IMR-90 (cell line): ENCODE data around the gene HTT. TPM values are rescaled to one million over a fixed set of nuclear protein-coding genes. Genes with fewer than 3 reads are reported as not detected.

Source experiments
- ATAC-seq: fragments of 200-7000 bp; cut with Tn5 transposase; 2 replicates; pipeline ENCODE4 v1.9.1; 2020; ENCODE audit warnings: low read depth, mild to moderate bottlenecking, moderate library complexity
- BruUV-seq: library from RNA; stranded (reverse); fragments of 400-500 nt; replicated peaks from 2 replicates; lab custom pipeline; 2021; lab: Mats Ljungman, UMichigan
- CTCF ChIA-PET: fragments of 300-600 bp; formaldehyde crosslinking; extraction: SDS; loops from one replicate; lab custom pipeline; 2021; ENCODE audit warnings: antibody characterized with exemption; lab: Yijun Ruan, JAX
- POLR2A ChIA-PET: fragments of 300-600 bp; sonication (Branson Sonifier 250); formaldehyde crosslinking; loops from one replicate; lab custom pipeline; 2022; ENCODE audit warnings: antibody characterized with exemption; ENCODE audit not compliant: unreplicated experiment; lab: Charles Lee
- DNase-seq: peaks from one replicate; pipeline ENCODE4 v3.0.0; 2013
- H2AFZ ChIP-seq: replicated peaks from 2 replicates; pipeline ENCODE3; 2013; ENCODE audit warnings: low read length, mild to moderate bottlenecking; ENCODE audit not compliant: poor library complexity
- H2AK5ac ChIP-seq: 2 replicates; pipeline ENCODE4 v1.6.1; 2013; ENCODE audit warnings: low read depth, low read length, inconsistent platforms
- H2AK9ac ChIP-seq: replicated peaks from 2 replicates; pipeline ENCODE3; 2013; ENCODE audit warnings: mild to moderate bottlenecking, low read depth, low read length, moderate library complexity; ENCODE audit not compliant: poor library complexity
- H2BK120ac ChIP-seq: 2 replicates; pipeline ENCODE4 v1.6.1; 2013; ENCODE audit warnings: low read depth, low read length, inconsistent platforms
- H2BK15ac ChIP-seq: 3 replicates; pipeline ENCODE4 v1.6.1; 2013; ENCODE audit warnings: low read depth, low read length, inconsistent platforms
- H2BK20ac ChIP-seq: 2 replicates; pipeline ENCODE4 v1.6.1; 2013; ENCODE audit warnings: low read depth, mild to moderate bottlenecking, inconsistent platforms, low read length, moderate library complexity
- H2BK5ac ChIP-seq: 2 replicates; pipeline ENCODE4 v1.6.1; 2013; ENCODE audit warnings: mild to moderate bottlenecking, low read depth, low read length, inconsistent platforms; ENCODE audit not compliant: poor library complexity, severe bottlenecking
- H3K14ac ChIP-seq: replicated peaks from 2 replicates; pipeline ENCODE4 v1.6.1; 2013; ENCODE audit warnings: low read depth, low read length, inconsistent platforms
- H3K18ac ChIP-seq: 2 replicates; pipeline ENCODE4 v1.6.1; 2013; ENCODE audit warnings: low read depth, low read length, control low read depth
- H3K23ac ChIP-seq: 2 replicates; pipeline ENCODE4 v1.6.1; 2013; ENCODE audit warnings: low read depth, low read length, inconsistent platforms
- H3K27ac ChIP-seq: 2 replicates; pipeline ENCODE4 v1.5.1; 2013; ENCODE audit warnings: mild to moderate bottlenecking, control low read depth, low read length; ENCODE audit not compliant: insufficient read depth
- H3K27me3 ChIP-seq: 2 replicates; pipeline ENCODE4 v1.6.1; 2013; ENCODE audit warnings: low read length; ENCODE audit not compliant: control insufficient read depth, insufficient read depth
- H3K36me3 ChIP-seq: 2 replicates; pipeline ENCODE4 v1.6.1; 2013; ENCODE audit warnings: low read length, mixed read lengths; ENCODE audit not compliant: control insufficient read depth, insufficient read depth
- H3K4ac ChIP-seq: 2 replicates; pipeline ENCODE4 v1.6.1; 2013; ENCODE audit warnings: low read depth, low read length, inconsistent platforms
- H3K4me1 ChIP-seq: 2 replicates; pipeline ENCODE4 v1.6.1; 2013; ENCODE audit warnings: low read length, mixed read lengths; ENCODE audit not compliant: control insufficient read depth, insufficient read depth
- H3K4me2 ChIP-seq: 2 replicates; pipeline ENCODE4 v1.6.1; 2013; ENCODE audit warnings: low read depth, mild to moderate bottlenecking, control low read depth, low read length, moderate library complexity
- H3K4me3 ChIP-seq: 2 replicates; pipeline ENCODE4 v1.5.1; 2013; ENCODE audit warnings: low read depth, mild to moderate bottlenecking, control low read depth, low read length, moderate library complexity; ENCODE audit not compliant: insufficient read depth
- H3K56ac ChIP-seq: 2 replicates; pipeline ENCODE4 v1.6.1; 2013; ENCODE audit warnings: low read length, inconsistent platforms; ENCODE audit not compliant: insufficient read depth; ENCODE audit errors: extremely low read depth
- H3K79me1 ChIP-seq, 2 experiments: 2 replicates each; pipeline ENCODE4 v1.6.1; 2013; ENCODE audit warnings: low read length in 2 of 2, inconsistent platforms in 1 of 2, low read depth in 1 of 2
- H3K9ac ChIP-seq: 2 replicates; pipeline ENCODE4 v1.6.1; 2013; ENCODE audit warnings: low read depth, low read length, control low read depth
- H3K9me1 ChIP-seq: 2 replicates; pipeline ENCODE4 v1.6.1; 2013; ENCODE audit warnings: low read length, inconsistent platforms; ENCODE audit not compliant: insufficient read depth
- H3K9me3 ChIP-seq: 2 replicates; pipeline ENCODE4 v1.6.1; 2013; ENCODE audit warnings: low read length; ENCODE audit not compliant: control insufficient read depth, insufficient read depth
- H4K20me1 ChIP-seq: 2 replicates; pipeline ENCODE4 v1.6.1; 2013; ENCODE audit warnings: low read length, inconsistent platforms; ENCODE audit not compliant: insufficient read depth
- H4K5ac ChIP-seq: 2 replicates; pipeline ENCODE4 v1.6.1; 2013; ENCODE audit warnings: mild to moderate bottlenecking, low read depth, low read length, control low read depth
- H4K8ac ChIP-seq, 2 experiments: 2 replicates each; pipeline ENCODE4 v1.6.1; 2013; ENCODE audit warnings: low read depth in 2 of 2, low read length in 2 of 2, control low read depth in 1 of 2, inconsistent platforms in 1 of 2
- H4K91ac ChIP-seq: 2 replicates; pipeline ENCODE4 v1.6.1; 2013; ENCODE audit warnings: low read depth, low read length, inconsistent platforms; ENCODE audit not compliant: insufficient read depth
- MAZ ChIP-seq: IDR thresholded peaks from 2 replicates; pipeline ENCODE4 v1.6.1; 2012; ENCODE audit warnings: low read depth, mild to moderate bottlenecking, low read length, improper control_type of control experiment, moderate library complexity, borderline replicate concordance
- RAD21 ChIP-seq: IDR thresholded peaks from 2 replicates; pipeline ENCODE4 v1.6.1; 2012; ENCODE audit warnings: low read length, improper control_type of control experiment
- WGBS, 2 experiments: methylation state at CpG; one replicate each; pipeline versions ENCODE4 v1.1.5 to v1.1.7; 2013; ENCODE audit warnings: missing lambda C conversion rate in 2 of 2; ENCODE audit not compliant: insufficient read length in 1 of 2; ENCODE audit errors: extremely low coverage in 2 of 2; 5-methylcytosine and 5-hydroxymethylcytosine counted together
- dilution Hi-C: fragments of 300-500 bp; cut with HindIII; formaldehyde crosslinking; loops from one replicate; pipeline ENCODE4 v1.14.3; 2018; ENCODE audit warnings: low sequenced_read_pairs; ENCODE audit not compliant: unreplicated experiment
- in situ Hi-C: fragments of 300-500 bp; cut with MboI; formaldehyde crosslinking; loops from 3 replicates; pipeline ENCODE4 v1.14.3; 2019; ENCODE audit warnings: low sequenced_read_pairs, inconsistent platforms, mixed read lengths
- intact Hi-C: fragments of 100-400 bp; cut with micrococcal nuclease; formaldehyde crosslinking; loops from 2 replicates; pipeline ENCODE4 v1.10.0; 2022
- polyA plus RNA-seq, 3 experiments: library from polyadenylated mRNA; depleted of rRNA; stranded (reverse); fragments of >200 nt; gene quantifications; 2 replicates each; pipeline ENCODE4 v1.2.3, GENCODE V29; 2012; ENCODE audit warnings: low replicate concordance in 1 of 3
- total RNA-seq: library from RNA; depleted of rRNA; stranded (reverse); fragments of >200 nt; gene quantifications from 2 replicates; pipeline ENCODE4 v1.2.3, GENCODE V29; 2012

HTT gene
- total and polyA plus RNA-seq, 2 of the 4 experiments (the other 2 are of a cell fraction) = 11.6 to 14.3 TPM

- H2BK5ac ChIP-seq = no peak overlapping the region
- peaks cover 4% of the 10 kb centered on the region; the same call in 1 of the 2 replicates for H3K4me1 ChIP-seq
- H4K8ac ChIP-seq = peak overlapping the region in 1 of 2 experiments; percentile 93; a peak in 1 of 4 replicates
- peak overlapping the region; percentile 21; the same call in 1 of the 2 replicates for H3K27ac ChIP-seq
- H3K23ac ChIP-seq = no peak overlapping the region
- H3K9me3 ChIP-seq = no peaks in the 10 kb centered on the region
- peak overlapping the region; percentile 99 for H2AFZ ChIP-seq
- H2BK15ac ChIP-seq = no peak overlapping the region
- H3K18ac ChIP-seq = no peak overlapping the region
- H2AK5ac ChIP-seq = no peak overlapping the region; the same call in 1 of the 2 replicates
- H3K4me2 ChIP-seq = peak overlapping the region; percentile 90
- no peaks in the 10 kb centered on the region; the same call in 1 of the 2 replicates for H3K27me3 ChIP-seq
- peaks cover 0 to 23% of the 10 kb centered on the region in 2 experiments; a peak in 2 of 4 replicates for H3K79me1 ChIP-seq
- no peak overlapping the region for H2BK120ac ChIP-seq
- peaks cover 31% of the 10 kb centered on the region for H4K20me1 ChIP-seq
- no peak for TF ChIP-seq RAD21
- TF ChIP-seq MAZ = 0 out of 2 replicates have a peak, but pooled peaks have one; percentile 35
- H3K4me3 ChIP-seq = peak overlapping the region; percentile 89
- no peak overlapping the region for H2BK20ac ChIP-seq
- dilution Hi-C loops = no loop called here
- CTCF ChIA-PET = no interaction called here
- peak; percentile 0 for ATAC-seq
- peak overlapping the region; percentile 85 for H4K5ac ChIP-seq
- 0 out of 2 replicates have a peak overlapping the region, but pooled peaks have one; percentile 37 for H3K14ac ChIP-seq
- intact Hi-C loops = no loop called here
- no peaks in the 10 kb centered on the region for H3K36me3 ChIP-seq
- no peak for DNase-seq
- no peak overlapping the region for H3K56ac ChIP-seq
- 23% methylated on average over 11 of the region's 54 CpGs; no CpG with 5 or more reads in 1 of the 2 experiments for WGBS, 2 experiments
- H3K9ac ChIP-seq = peak overlapping the region; percentile 84
- peak overlapping the region; percentile 56 for H2AK9ac ChIP-seq
- in situ Hi-C loops = no loop called here
- H4K91ac ChIP-seq = no peak overlapping the region; the same call in 1 of the 2 replicates
- H3K9me1 ChIP-seq = peaks cover 6% of the 10 kb centered on the region
- no TSS peak for BruUV-seq
- peak overlapping the region; percentile 52 for H3K4ac ChIP-seq
- POLR2A ChIA-PET = no interaction called here
Measured at GRCh38 chr4:3073158-3074077, 1.1 kb upstream of the HTT start.
